HL-60 (cell line): ENCODE measurements around the gene NPRL2.

Experiments used
- CTCF ChIP-seq: IDR thresholded peaks from one replicate; pipeline ENCODE4 v1.5.1; 2011; ENCODE audit warnings: low read length, control low read depth, inconsistent platforms; ENCODE audit not compliant: insufficient read depth
- POLR2AphosphoS5 ChIP-seq: IDR thresholded peaks from 2 replicates; pipeline ENCODE4 v1.6.1; 2012; ENCODE audit warnings: low read depth
- REST ChIP-seq: IDR thresholded peaks from 2 replicates; pipeline ENCODE4 v1.6.1; 2012; ENCODE audit warnings: low read depth; ENCODE audit not compliant: insufficient replicate concordance

- TF ChIP-seq POLR2AphosphoS5, result peak; percentile 80
- peak; percentile 57 for TF ChIP-seq REST
- no peak for TF ChIP-seq CTCF
Measured at GRCh38 chr3:50340448-50341329, 9.9 kb downstream of the NPRL2 start, which contains the start of gene RASSF1.
